OCI-LY7 (cell line): Measurements from ENCODE around the gene ADCK2.

ENCODE experiments used
- CTCF ChIP-seq: fragments of 200-600 bp; sonication (generic); conservative IDR thresholded peaks from 2 replicates; pipeline ENCODE4 v1.5.1; 2014; ENCODE audit warnings: mild to moderate bottlenecking, antibody characterized with exemption, low read length, moderate library complexity, mixed read lengths
- EZH2phosphoT487 ChIP-seq: fragments of 200-600 bp; sonication (generic); IDR thresholded peaks from 2 replicates; pipeline ENCODE4 v1.6.1; 2018; ENCODE audit warnings: low read depth, borderline replicate concordance, mild to moderate bottlenecking, mixed run types, antibody characterized with exemption, low read length, moderate library complexity, mixed read lengths

- TF ChIP-seq CTCF (no peak), EZH2phosphoT487 (no peak)
Observed at GRCh38 chr7:140676306-140676705, 3.6 kb downstream of the ADCK2 start.
